Prostate gland (tissue), 2 donors: ENCODE results near the gene MB21D2. TPM values are rescaled to one million over a fixed set of nuclear protein-coding genes. Genes with fewer than 3 reads are reported as not detected.

ENCODE experiments used
- DNase-seq: peaks from one replicate; pipeline ENCODE4 v3.0.0-alpha.2; 2019; ENCODE audit warnings: low spot score
- H3K27ac ChIP-seq, 2 donors: fragments of 200-600 bp; sonication (generic); 2 replicates each; pipeline ENCODE4 v1.5.1; 2017 to 2019
- H3K27me3 ChIP-seq: fragments of 200-600 bp; sonication (generic); replicated peaks from 2 replicates; pipeline ENCODE4 v1.5.1; 2019; ENCODE audit not compliant: insufficient read depth
- H3K36me3 ChIP-seq, 2 donors: fragments of 200-600 bp; sonication (generic); 1 replicate in 1 of 2; 2 replicates in 1 of 2; pipeline versions ENCODE4 v1.5.1 to v1.8.1; 2017 to 2019
- H3K4me1 ChIP-seq: fragments of 200-600 bp; sonication (generic); replicated peaks from 2 replicates; pipeline ENCODE4 v1.5.1; 2019
- H3K4me3 ChIP-seq, 2 donors: fragments of 200-600 bp; sonication (generic); 2 replicates each; pipeline ENCODE4 v1.5.1; 2017 to 2019
- H3K9me3 ChIP-seq: fragments of 200-600 bp; sonication (generic); 2 replicates; pipeline ENCODE4 v1.5.1; 2017
- CTCF ChIP-seq, 4 experiments: fragments of 200-600 bp in 2 of 4; fragments of 450-650 bp in 2 of 4; sonication (generic) in 2 of 4; IDR thresholded peaks; 1 replicate in 3 of 4; 2 replicates in 1 of 4; pipeline ENCODE4 v1.5.1; 2016 to 2019; ENCODE audit warnings: antibody characterized with exemption in 4 of 4, mild to moderate bottlenecking in 2 of 4, moderate library complexity in 2 of 4
- POLR2A ChIP-seq: fragments of 450-650 bp; IDR thresholded peaks from one replicate; pipeline ENCODE4 v1.6.1; 2016; ENCODE audit warnings: antibody characterized with exemption, mild to moderate bottlenecking
- POLR2AphosphoS5 ChIP-seq: sonication (generic); formaldehyde crosslinking; IDR thresholded peaks from one replicate; pipeline ENCODE4 v1.6.1; 2017; ENCODE audit warnings: antibody characterized with exemption
- WGBS: methylation state at CpG from one replicate; pipeline ENCODE4 v1.1.5; 2018; 5-methylcytosine and 5-hydroxymethylcytosine counted together
- intact Hi-C: fragments of 100-400 bp; cut with DNase I; formaldehyde crosslinking; loops from one replicate; pipeline ENCODE4 v1.14.2; 2022
- total RNA-seq, 2 donors: library from RNA; depleted of rRNA; stranded (reverse); fragments of >200 nt; gene quantifications; one replicate each; pipeline ENCODE4 v1.1.0, GENCODE V29; 2016

The MB21D2 gene
- total RNA-seq, 2 donors from 2014 or later: 1.8 to 20.4 TPM

- WGBS: 75% methylated on average over 8 of the region's 8 CpGs
- no peak for TF ChIP-seq POLR2A
- TF ChIP-seq CTCF (IDR thresholded peaks at IDR 0.05): no peak
- no peak for TF ChIP-seq POLR2AphosphoS5
- Histone ChIP-seq H3K4me3 (no peak overlapping the region), H3K27me3 (no peaks in the 10 kb centered on the region), H3K4me1 (no peaks in the 10 kb centered on the region), H3K36me3 (no peaks in the 10 kb centered on the region), H3K27ac (no peak overlapping the region), H3K9me3 (no peaks in the 10 kb centered on the region)
- DNase-seq: no peak
- intact Hi-C loops: no loop called here
Observed at GRCh38 chr3:192884777-192885773, 32.6 kb downstream of the MB21D2 start.

- TF ChIP-seq POLR2A (no peak), CTCF (IDR thresholded peaks at IDR 0.05) (no peak), POLR2AphosphoS5 (no peak)
- Histone ChIP-seq H3K36me3 (no peaks in the 10 kb centered on the region), H3K27me3 (no peaks in the 10 kb centered on the region), H3K4me1 (no peaks in the 10 kb centered on the region), H3K9me3 (no peaks in the 10 kb centered on the region), H3K27ac (no peak overlapping the region), H3K4me3 (no peak overlapping the region)
- 65% methylated on average over 2 of the region's 2 CpGs for WGBS
- no peak for DNase-seq
- intact Hi-C loops: no loop called here
Observed at GRCh38 chr3:192883512-192883911, 34.1 kb downstream of the MB21D2 start.

- no peak overlapping the region for H3K27ac ChIP-seq
- WGBS: 85% methylated on average over 7 of the region's 7 CpGs
- H3K4me3 ChIP-seq: no peak overlapping the region
- no peaks in the 10 kb centered on the region for H3K4me1 ChIP-seq
- no peaks in the 10 kb centered on the region for H3K9me3 ChIP-seq
- no peaks in the 10 kb centered on the region for H3K27me3 ChIP-seq
- no peaks in the 10 kb centered on the region for H3K36me3 ChIP-seq
- no peak for TF ChIP-seq POLR2AphosphoS5
- no peak for TF ChIP-seq CTCF (IDR thresholded peaks at IDR 0.05)
- TF ChIP-seq POLR2A: no peak
- DNase-seq: no peak
- intact Hi-C loops: no loop called here
Observed at GRCh38 chr3:192881159-192881786, 36.4 kb downstream of the MB21D2 start.

- intact Hi-C loops: no loop called here
- WGBS: 91% methylated on average over 6 of the region's 6 CpGs
- no peak overlapping the region for H3K27ac ChIP-seq
- H3K4me1 ChIP-seq: no peaks in the 10 kb centered on the region
- no peak for DNase-seq
- H3K27me3 ChIP-seq: no peaks in the 10 kb centered on the region
- H3K9me3 ChIP-seq: no peaks in the 10 kb centered on the region
- TF ChIP-seq POLR2AphosphoS5 (no peak), CTCF (IDR thresholded peaks at IDR 0.05) (no peak), POLR2A (no peak)
- no peaks in the 10 kb centered on the region for H3K36me3 ChIP-seq
- H3K4me3 ChIP-seq: no peak overlapping the region
Observed at GRCh38 chr3:192880313-192880712, 37.3 kb downstream of the MB21D2 start.
